GM18907 (cell line): ENCODE data around the gene IPO4.

Experiments
- ATAC-seq: cut with Tn5 transposase; IDR thresholded peaks from one replicate; pipeline ENCODE4 v1.9.1; 2021; ENCODE audit warnings: mild to moderate bottlenecking, moderate library complexity; ENCODE audit not compliant: unreplicated experiment

The IPO4 gene

GRCh38 chr14:24132976-24133375 is 55.6 kb downstream of the IPO4 start:
- no peak for ATAC-seq

- no peak for ATAC-seq
Measured at GRCh38 chr14:24132061-24132685, 56.4 kb downstream of the IPO4 start.

- no peak for ATAC-seq
Measured at GRCh38 chr14:24131549-24131966, 57.1 kb downstream of the IPO4 start.

GRCh38 chr14:24130717-24131548 is 57.7 kb downstream of the IPO4 start:
- no peak for ATAC-seq

GRCh38 chr14:24130380-24130716 is 58.3 kb downstream of the IPO4 start, which contains the start of gene FITM1:
Gene FITM1 (plus strand): TSS chr14:24130659. CDS start chr14:24131564, 905 bp downstream.
- ATAC-seq, result no peak
